Endodermal cell (in vitro differentiated cells): Measurements from ENCODE around the gene CUX1. TPM values are rescaled to one million over a fixed set of nuclear protein-coding genes. Genes with fewer than 3 reads are reported as not detected.

Source experiments
- DNase-seq: peaks from one replicate; pipeline ENCODE4 v3.0.0-alpha.2; 2017
- H3K27ac ChIP-seq: 2 replicates; pipeline ENCODE4 v1.5.1; 2013; ENCODE audit warnings: mild to moderate bottlenecking, low read depth, low read length, moderate library complexity
- H3K27me3 ChIP-seq: 2 replicates; pipeline ENCODE4 v1.6.1; 2013; ENCODE audit warnings: mild to moderate bottlenecking, low read length, moderate library complexity; ENCODE audit not compliant: insufficient read depth, control insufficient read depth, poor library complexity, severe bottlenecking
- H3K36me3 ChIP-seq: 2 replicates; pipeline ENCODE4 v1.7.0; 2013; ENCODE audit warnings: mild to moderate bottlenecking, low read length, moderate library complexity; ENCODE audit not compliant: control insufficient read depth, insufficient read depth
- H3K4me1 ChIP-seq: one replicate; pipeline ENCODE4 v1.7.0; 2013; ENCODE audit warnings: low read length; ENCODE audit not compliant: control insufficient read depth, insufficient read depth
- H3K4me3 ChIP-seq: 2 replicates; pipeline ENCODE4 v1.5.1; 2013; ENCODE audit warnings: mild to moderate bottlenecking, low read length, moderate library complexity
- H3K9ac ChIP-seq: 2 replicates; pipeline ENCODE4 v1.6.1; 2013; ENCODE audit warnings: mild to moderate bottlenecking, low read length, moderate library complexity; ENCODE audit not compliant: poor library complexity, severe bottlenecking; ENCODE audit errors: extremely low read depth
- H3K9me3 ChIP-seq: 2 replicates; pipeline ENCODE4 v1.6.1; 2013; ENCODE audit warnings: mild to moderate bottlenecking, low read length, moderate library complexity; ENCODE audit not compliant: control insufficient read depth
- H3K27ac Mint-ChIP-seq: 2 replicates; pipeline ENCODE4 v1.8.0; 2020; ENCODE audit warnings: mixed read lengths
- H3K27me3 Mint-ChIP-seq: 2 replicates; pipeline ENCODE4 v1.8.0; 2021; ENCODE audit warnings: mild to moderate bottlenecking, mixed read lengths; ENCODE audit not compliant: insufficient read depth
- H3K36me3 Mint-ChIP-seq: 2 replicates; pipeline ENCODE4 v1.8.0; 2020; ENCODE audit warnings: low read depth, mixed read lengths
- H3K4me1 Mint-ChIP-seq: 2 replicates; pipeline ENCODE4 v1.8.0; 2020; ENCODE audit warnings: mixed read lengths
- H3K4me3 Mint-ChIP-seq: 2 replicates; pipeline ENCODE4 v1.8.0; 2020; ENCODE audit warnings: mild to moderate bottlenecking, moderate library complexity, mixed read lengths
- H3K9me3 Mint-ChIP-seq: 2 replicates; pipeline ENCODE4 v1.8.0; 2020; ENCODE audit warnings: mild to moderate bottlenecking, mixed read lengths
- WGBS, 2 experiments: methylation state at CpG; one replicate each; pipeline versions ENCODE4 v1.1.5 to v1.1.7; 2013; ENCODE audit warnings: missing lambda C conversion rate in 2 of 2, mixed read lengths in 1 of 2; ENCODE audit not compliant: insufficient coverage in 1 of 2, insufficient read length in 1 of 2; 5-methylcytosine and 5-hydroxymethylcytosine counted together
- total RNA-seq, 2 donors: library from RNA; stranded (reverse); fragmentation: NEBNext Ultra II Directional in 1 of 2; extraction: Animal tissue kit (Norgen Biotek cat#: 25700) in 1 of 2; gene quantifications; 2 replicates in 1 of 2; 3 replicates in 1 of 2; pipeline ENCODE4 v1.2.1, GENCODE V29; 2021
- TF ChIP-seq, protein P1 (sequence below): fragments of 200-600 bp; sonication (generic); conservative IDR thresholded peaks from 2 replicates; pipeline ENCODE4 v1.5.0; 2021; ENCODE audit warnings: antibody characterized with exemption, mild to moderate bottlenecking

CUX1 gene
- total RNA-seq, 2 donors from 2014 or later: 85.1 to 108 TPM

DNA sequence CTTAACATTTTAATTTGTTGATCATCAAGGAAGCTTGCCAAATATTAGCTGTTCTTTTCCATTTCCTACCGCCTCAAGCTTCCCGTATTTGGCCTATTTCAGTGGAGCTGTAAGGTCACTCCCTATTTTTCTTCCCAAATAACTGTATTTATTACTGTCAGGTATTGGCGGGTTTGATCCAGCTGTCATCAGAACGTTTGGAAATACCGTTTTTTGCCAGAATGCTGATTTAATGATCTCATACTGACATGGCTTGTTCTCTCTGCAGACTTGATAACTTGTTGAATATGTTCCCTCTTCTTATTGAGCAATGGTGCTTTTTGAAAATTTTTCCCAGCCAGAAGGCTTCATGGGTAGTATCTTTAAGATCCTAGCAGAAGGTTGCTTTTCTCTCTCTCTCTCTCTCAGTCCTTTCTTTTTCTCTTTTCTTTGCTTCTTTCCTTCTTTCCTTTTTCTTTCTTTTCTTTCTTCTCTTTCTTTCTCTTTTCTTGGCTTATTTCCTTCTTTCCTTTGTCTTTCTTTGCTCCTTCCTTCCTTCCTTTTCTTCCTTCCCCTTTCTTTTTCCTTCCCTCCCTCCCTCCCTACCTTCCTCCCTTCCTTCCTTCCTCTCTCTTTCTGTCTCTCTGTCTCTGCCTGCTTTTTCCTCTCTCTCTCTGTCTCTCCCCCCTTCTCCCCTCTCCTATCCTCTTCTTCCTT is 42.1 kb downstream of the CUX1 start:
- Histone ChIP-seq H3K9me3 (no peaks in the 10 kb centered on the region), H3K4me1 (no peaks in the 10 kb centered on the region), H3K27me3 (no peaks in the 10 kb centered on the region), H3K9ac (no peak overlapping the region), H3K36me3 (peaks cover 5% of the 10 kb centered on the region), H3K27ac (no peak overlapping the region), H3K4me3 (no peak overlapping the region)
- no peak overlapping the region for H3K4me3 Mint-ChIP-seq
- peaks cover 5% of the 10 kb centered on the region for H3K36me3 Mint-ChIP-seq
- DNase-seq: no peak
- H3K27me3 Mint-ChIP-seq: no peaks in the 10 kb centered on the region
- no peaks in the 10 kb centered on the region for H3K9me3 Mint-ChIP-seq
- H3K27ac Mint-ChIP-seq: peak overlapping the region; percentile 18
- peaks cover 57% of the 10 kb centered on the region for H3K4me1 Mint-ChIP-seq
- TF ChIP-seq, protein P1, sequence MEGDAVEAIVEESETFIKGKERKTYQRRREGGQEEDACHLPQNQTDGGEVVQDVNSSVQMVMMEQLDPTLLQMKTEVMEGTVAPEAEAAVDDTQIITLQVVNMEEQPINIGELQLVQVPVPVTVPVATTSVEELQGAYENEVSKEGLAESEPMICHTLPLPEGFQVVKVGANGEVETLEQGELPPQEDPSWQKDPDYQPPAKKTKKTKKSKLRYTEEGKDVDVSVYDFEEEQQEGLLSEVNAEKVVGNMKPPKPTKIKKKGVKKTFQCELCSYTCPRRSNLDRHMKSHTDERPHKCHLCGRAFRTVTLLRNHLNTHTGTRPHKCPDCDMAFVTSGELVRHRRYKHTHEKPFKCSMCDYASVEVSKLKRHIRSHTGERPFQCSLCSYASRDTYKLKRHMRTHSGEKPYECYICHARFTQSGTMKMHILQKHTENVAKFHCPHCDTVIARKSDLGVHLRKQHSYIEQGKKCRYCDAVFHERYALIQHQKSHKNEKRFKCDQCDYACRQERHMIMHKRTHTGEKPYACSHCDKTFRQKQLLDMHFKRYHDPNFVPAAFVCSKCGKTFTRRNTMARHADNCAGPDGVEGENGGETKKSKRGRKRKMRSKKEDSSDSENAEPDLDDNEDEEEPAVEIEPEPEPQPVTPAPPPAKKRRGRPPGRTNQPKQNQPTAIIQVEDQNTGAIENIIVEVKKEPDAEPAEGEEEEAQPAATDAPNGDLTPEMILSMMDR: no peak
- WGBS, 2 experiments: 81 to 85% methylated on average over 4 to 5 of the region's 5 CpGs

DNA sequence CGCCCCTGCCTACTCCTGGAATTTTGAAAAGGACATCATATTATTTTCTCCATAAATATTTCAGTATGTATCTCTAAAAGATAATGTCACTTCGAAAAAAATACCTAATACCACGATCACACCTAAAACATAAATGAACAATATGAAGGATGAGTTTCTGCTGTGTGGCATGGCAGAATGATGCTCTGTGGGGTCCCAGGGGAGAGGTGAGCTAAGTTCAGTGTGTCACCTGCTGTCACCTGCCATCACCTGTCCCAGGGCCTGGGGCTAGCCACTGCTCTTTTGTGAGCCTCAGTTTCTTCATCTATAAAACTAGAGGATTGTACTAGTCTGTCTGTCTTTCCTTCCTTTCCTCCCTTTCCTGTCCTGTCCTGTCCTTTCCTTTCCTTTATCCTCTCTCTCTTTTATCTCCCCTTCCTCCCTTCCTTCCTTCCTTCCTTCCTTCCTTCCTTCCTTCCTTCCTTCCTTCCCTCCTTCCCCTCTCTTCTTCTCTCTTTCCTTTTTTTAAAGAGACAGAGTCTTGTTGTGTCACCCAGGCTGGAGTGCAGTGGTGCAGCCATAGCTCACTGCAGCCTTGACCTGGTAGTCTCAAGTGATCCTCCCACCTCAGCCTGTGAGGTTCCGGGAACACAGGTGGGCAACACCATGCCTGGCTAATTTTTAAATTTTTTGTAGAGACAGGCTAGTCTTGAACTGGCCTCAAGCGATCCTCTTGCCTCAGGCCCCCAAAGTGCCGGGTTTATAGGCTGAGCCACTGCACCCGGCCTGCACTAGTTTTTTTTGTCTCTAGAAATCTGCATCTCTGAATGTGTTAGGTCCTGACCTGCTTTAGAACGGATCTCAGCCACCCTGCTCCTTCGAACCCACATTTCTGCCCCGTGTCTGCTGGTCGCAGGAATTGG is 43.1 kb downstream of the CUX1 start:
- H3K27ac Mint-ChIP-seq: peak overlapping the region; percentile 67
- H3K36me3 ChIP-seq: peaks cover 7% of the 10 kb centered on the region
- peaks cover 50% of the 10 kb centered on the region for H3K4me1 Mint-ChIP-seq
- H3K4me3 ChIP-seq: no peak overlapping the region
- peaks cover 11% of the 10 kb centered on the region for H3K36me3 Mint-ChIP-seq
- WGBS, 2 experiments: 63 to 75% methylated on average over 8 to 9 of the region's 11 CpGs
- peak overlapping the region; percentile 8 for H3K4me3 Mint-ChIP-seq
- DNase-seq: no peak
- H3K27ac ChIP-seq: no peak overlapping the region
- no peaks in the 10 kb centered on the region for H3K4me1 ChIP-seq
- H3K9me3 Mint-ChIP-seq: no peaks in the 10 kb centered on the region
- H3K27me3 ChIP-seq: no peaks in the 10 kb centered on the region
- H3K9ac ChIP-seq: no peak overlapping the region
- H3K9me3 ChIP-seq: no peaks in the 10 kb centered on the region
- H3K27me3 Mint-ChIP-seq: no peaks in the 10 kb centered on the region
- TF ChIP-seq, protein P1: no peak

DNA sequence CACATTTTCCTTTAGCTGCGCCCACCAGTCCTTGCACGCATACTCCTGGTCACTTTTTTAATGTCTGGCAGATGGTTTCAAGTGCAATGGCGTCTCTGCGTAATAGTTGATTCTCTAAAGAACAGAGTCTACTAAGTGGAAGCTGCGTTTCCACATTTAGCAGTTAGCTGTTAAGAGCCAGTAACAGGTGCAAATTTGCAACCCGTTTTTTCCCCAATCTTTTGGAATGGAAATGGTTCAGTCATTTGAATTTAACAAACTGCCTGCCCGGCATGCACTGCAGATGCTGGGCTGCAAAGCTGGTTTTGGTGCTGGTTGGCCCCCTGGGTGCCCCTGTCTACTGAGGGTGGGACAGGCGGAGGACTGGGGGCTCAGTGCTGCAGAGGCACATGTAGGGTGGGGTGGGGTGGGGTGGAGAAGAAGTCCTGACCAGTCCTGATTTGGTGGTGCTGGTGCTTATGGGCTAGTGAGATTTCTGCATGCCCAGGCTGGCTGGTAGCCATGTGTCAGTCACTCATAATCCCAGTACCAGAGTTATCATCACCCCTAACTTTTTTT is 43.9 kb downstream of the CUX1 start:
- Histone ChIP-seq H3K27me3 (no peaks in the 10 kb centered on the region), H3K27ac (no peak overlapping the region), H3K9me3 (no peaks in the 10 kb centered on the region), H3K36me3 (peaks cover 10% of the 10 kb centered on the region), H3K9ac (no peak overlapping the region), H3K4me3 (no peak overlapping the region), H3K4me1 (no peaks in the 10 kb centered on the region)
- Mint-ChIP-seq H3K36me3 (peaks cover 14% of the 10 kb centered on the region), H3K4me3 (peak overlapping the region; percentile 8), H3K4me1 (peaks cover 49% of the 10 kb centered on the region), H3K27ac (peak overlapping the region; percentile 67), H3K27me3 (no peaks in the 10 kb centered on the region), H3K9me3 (no peaks in the 10 kb centered on the region)
- 71 to 87% methylated on average over 6 to 8 of the region's 8 CpGs for WGBS, 2 experiments
- no peak for DNase-seq
- TF ChIP-seq, protein P1: no peak
